HepG2 (cell line): Measurements from ENCODE around the gene MEI1. TPM values are rescaled to one million over a fixed set of nuclear protein-coding genes. Genes with fewer than 3 reads are reported as not detected.

ENCODE experiments used
- ARID2 ChIP-seq: sonication (generic); formaldehyde crosslinking; IDR thresholded peaks from 2 replicates; pipeline ENCODE4 v1.8.1; 2022; ENCODE audit warnings: mild to moderate bottlenecking, missing genetic modification reagents, borderline replicate concordance
- ATF2 ChIP-seq: sonication (generic); formaldehyde crosslinking; IDR thresholded peaks from 2 replicates; pipeline ENCODE4 v1.4.0; 2020; ENCODE audit warnings: missing genetic modification reagents
- BRD4 ChIP-seq: sonication (generic); formaldehyde crosslinking; IDR thresholded peaks from 2 replicates; pipeline ENCODE4 v1.4.0; 2020; ENCODE audit warnings: missing genetic modification reagents
- FOXJ3 ChIP-seq: sonication (generic); formaldehyde crosslinking; IDR thresholded peaks from 2 replicates; pipeline ENCODE4 v1.4.0; 2020; ENCODE audit warnings: missing genetic modification reagents, mild to moderate bottlenecking, borderline replicate concordance
- FUBP1 ChIP-seq: sonication (generic); formaldehyde crosslinking; IDR thresholded peaks from 2 replicates; pipeline ENCODE4 v1.5.1; 2020; ENCODE audit warnings: missing genetic modification reagents, mild to moderate bottlenecking, borderline replicate concordance
- JUN ChIP-seq: sonication (generic); formaldehyde crosslinking; IDR thresholded peaks from 2 replicates; pipeline ENCODE4 v1.4.0; 2020; ENCODE audit warnings: mild to moderate bottlenecking, missing genetic modification reagents
- MTF2 ChIP-seq: sonication (generic); formaldehyde crosslinking; IDR thresholded peaks from 2 replicates; pipeline ENCODE4 v1.5.0; 2020; ENCODE audit warnings: missing genetic modification reagents, borderline replicate concordance
- NAIF1 ChIP-seq: sonication (generic); formaldehyde crosslinking; IDR thresholded peaks from 2 replicates; pipeline ENCODE4 v1.5.0; 2020; ENCODE audit warnings: mild to moderate bottlenecking, missing genetic modification reagents, borderline replicate concordance
- RBAK ChIP-seq: sonication (generic); formaldehyde crosslinking; IDR thresholded peaks from 2 replicates; pipeline ENCODE4 v1.5.1; 2020; ENCODE audit warnings: mild to moderate bottlenecking, missing genetic modification reagents
- SMC3 ChIP-seq: IDR thresholded peaks from 2 replicates; pipeline ENCODE4 v1.6.1; 2011; ENCODE audit warnings: low read length, improper control_type of control experiment
- ZNF20 ChIP-seq: sonication (generic); formaldehyde crosslinking; IDR thresholded peaks from 2 replicates; pipeline ENCODE4 v1.4.0; 2020; ENCODE audit warnings: mild to moderate bottlenecking, moderate library complexity, missing genetic modification reagents
- ZNF205 ChIP-seq: IDR thresholded peaks from 2 replicates; pipeline ENCODE4 v1.6.1; 2018; ENCODE audit warnings: missing biosample characterization, missing genetic modification reagents
- ZNF263 ChIP-seq: sonication (generic); formaldehyde crosslinking; IDR thresholded peaks from 2 replicates; pipeline ENCODE4 v1.4.0; 2020; ENCODE audit warnings: missing genetic modification reagents
- ZNF501 ChIP-seq: sonication (generic); formaldehyde crosslinking; IDR thresholded peaks from 2 replicates; pipeline ENCODE4 v1.5.1; 2020; ENCODE audit warnings: mild to moderate bottlenecking, moderate library complexity, missing genetic modification reagents
- ZNF562 ChIP-seq: sonication (generic); formaldehyde crosslinking; IDR thresholded peaks from 2 replicates; pipeline ENCODE4 v1.8.0; 2022; ENCODE audit warnings: missing genetic modification reagents, borderline replicate concordance
- polyA plus RNA-seq, 8 experiments: library from polyadenylated mRNA; depleted of rRNA in 3 of 8; stranded (reverse) in 7 of 8; unstranded in 1 of 8; fragments of >200 nt; fragmentation: Illumina TruSeq in 4 of 8; extraction: Trizol in 4 of 8; gene quantifications; 2 replicates each; pipeline versions ENCODE4 v1.2.1 to v1.2.3, GENCODE V29; 2011 to 2016; ENCODE audit warnings: low read depth in 4 of 8, missing spikeins in 1 of 8, mixed read lengths in 1 of 8; ENCODE audit not compliant: insufficient read depth in 1 of 8
- total RNA-seq, 5 experiments: library from RNA; depleted of rRNA; stranded (reverse); fragments of >200 nt; fragmentation: Illumina TruSeq; extraction: Trizol; gene quantifications; 2 replicates each; pipeline ENCODE4 v1.2.3, GENCODE V29; 2016; ENCODE audit warnings: low read depth in 1 of 5
- TF ChIP-seq, protein P1 (sequence below): IDR thresholded peaks from 2 replicates; pipeline ENCODE4 v1.6.1; 2016; ENCODE audit warnings: low read depth, control low read depth
- TF ChIP-seq, protein P2 (sequence below), 2 experiments: sonication (generic) in 1 of 2; formaldehyde crosslinking in 1 of 2; IDR thresholded peaks; 2 replicates each; pipeline versions ENCODE4 v1.4.0 to v1.6.1; 2016 to 2020; ENCODE audit warnings: borderline replicate concordance in 1 of 2, low read depth in 1 of 2, mild to moderate bottlenecking in 1 of 2, missing genetic modification reagents in 1 of 2
- TF ChIP-seq, protein P3 (sequence below): sonication (generic); formaldehyde crosslinking; IDR thresholded peaks from 2 replicates; pipeline ENCODE4 v1.8.0; 2022; ENCODE audit warnings: mild to moderate bottlenecking, missing genetic modification reagents, moderate library complexity

The MEI1 gene
- total and polyA plus RNA-seq, 2 of the 13 experiments (the other 11 are each of a cell fraction or from before 2014, with no cell fraction given), result 0.75 to 1.9 TPM

- TF ChIP-seq, protein P1, sequence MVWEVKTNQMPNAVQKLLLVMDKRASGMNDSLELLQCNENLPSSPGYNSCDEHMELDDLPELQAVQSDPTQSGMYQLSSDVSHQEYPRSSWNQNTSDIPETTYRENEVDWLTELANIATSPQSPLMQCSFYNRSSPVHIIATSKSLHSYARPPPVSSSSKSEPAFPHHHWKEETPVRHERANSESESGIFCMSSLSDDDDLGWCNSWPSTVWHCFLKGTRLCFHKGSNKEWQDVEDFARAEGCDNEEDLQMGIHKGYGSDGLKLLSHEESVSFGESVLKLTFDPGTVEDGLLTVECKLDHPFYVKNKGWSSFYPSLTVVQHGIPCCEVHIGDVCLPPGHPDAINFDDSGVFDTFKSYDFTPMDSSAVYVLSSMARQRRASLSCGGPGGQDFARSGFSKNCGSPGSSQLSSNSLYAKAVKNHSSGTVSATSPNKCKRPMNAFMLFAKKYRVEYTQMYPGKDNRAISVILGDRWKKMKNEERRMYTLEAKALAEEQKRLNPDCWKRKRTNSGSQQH (CRISPR knock-in tag), result peak; percentile 5; the same call in 1 of the 2 replicates
- no peak for TF ChIP-seq ZNF263 (CRISPR knock-in tag)
- peak; percentile 100 for TF ChIP-seq ATF2 (CRISPR knock-in tag)
- no peak; the same call in 1 of the 2 replicates for TF ChIP-seq NAIF1 (CRISPR knock-in tag)
- peak; percentile 98 for TF ChIP-seq ARID2 (CRISPR knock-in tag)
- TF ChIP-seq FOXJ3, result no peak
- TF ChIP-seq FUBP1 (CRISPR knock-in tag), result no peak
- TF ChIP-seq, protein P2, sequence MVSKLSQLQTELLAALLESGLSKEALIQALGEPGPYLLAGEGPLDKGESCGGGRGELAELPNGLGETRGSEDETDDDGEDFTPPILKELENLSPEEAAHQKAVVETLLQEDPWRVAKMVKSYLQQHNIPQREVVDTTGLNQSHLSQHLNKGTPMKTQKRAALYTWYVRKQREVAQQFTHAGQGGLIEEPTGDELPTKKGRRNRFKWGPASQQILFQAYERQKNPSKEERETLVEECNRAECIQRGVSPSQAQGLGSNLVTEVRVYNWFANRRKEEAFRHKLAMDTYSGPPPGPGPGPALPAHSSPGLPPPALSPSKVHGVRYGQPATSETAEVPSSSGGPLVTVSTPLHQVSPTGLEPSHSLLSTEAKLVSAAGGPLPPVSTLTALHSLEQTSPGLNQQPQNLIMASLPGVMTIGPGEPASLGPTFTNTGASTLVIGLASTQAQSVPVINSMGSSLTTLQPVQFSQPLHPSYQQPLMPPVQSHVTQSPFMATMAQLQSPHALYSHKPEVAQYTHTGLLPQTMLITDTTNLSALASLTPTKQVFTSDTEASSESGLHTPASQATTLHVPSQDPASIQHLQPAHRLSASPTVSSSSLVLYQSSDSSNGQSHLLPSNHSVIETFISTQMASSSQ (IDR thresholded peaks at IDR 0.05; ENCODE audit: low read depth), result peak; percentile 31; the same call in 1 of the 2 replicates
- TF ChIP-seq, protein P2 (CRISPR knock-in tag; IDR thresholded peaks at IDR 0.05; ENCODE audit: borderline replicate concordance), result peak; percentile 85; the same call in 1 of the 2 replicates
- no peak for TF ChIP-seq ZNF562 (CRISPR knock-in tag)
- TF ChIP-seq SMC3, result no peak
- TF ChIP-seq, protein P3, sequence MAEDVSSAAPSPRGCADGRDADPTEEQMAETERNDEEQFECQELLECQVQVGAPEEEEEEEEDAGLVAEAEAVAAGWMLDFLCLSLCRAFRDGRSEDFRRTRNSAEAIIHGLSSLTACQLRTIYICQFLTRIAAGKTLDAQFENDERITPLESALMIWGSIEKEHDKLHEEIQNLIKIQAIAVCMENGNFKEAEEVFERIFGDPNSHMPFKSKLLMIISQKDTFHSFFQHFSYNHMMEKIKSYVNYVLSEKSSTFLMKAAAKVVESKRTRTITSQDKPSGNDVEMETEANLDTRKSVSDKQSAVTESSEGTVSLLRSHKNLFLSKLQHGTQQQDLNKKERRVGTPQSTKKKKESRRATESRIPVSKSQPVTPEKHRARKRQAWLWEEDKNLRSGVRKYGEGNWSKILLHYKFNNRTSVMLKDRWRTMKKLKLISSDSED (CRISPR knock-in tag), result no peak
- 0 out of 2 replicates have a peak, but pooled peaks have one; percentile 46 for TF ChIP-seq MTF2 (CRISPR knock-in tag)
- no peak for TF ChIP-seq ZNF20 (CRISPR knock-in tag)
- TF ChIP-seq ZNF205 (CRISPR knock-in tag), result no peak; the same call in 1 of the 2 replicates
- TF ChIP-seq BRD4, result 0 out of 2 replicates have a peak, but pooled peaks have one; percentile 22
- 0 out of 2 replicates have a peak, but pooled peaks have one; percentile 18 for TF ChIP-seq ZNF501
- TF ChIP-seq RBAK, result no peak
- TF ChIP-seq JUN (CRISPR knock-in tag), result peak; percentile 97
These were observed 133.5 kb downstream of the MEI1 start, which contains the start of gene SREBF2 (continued) for GRCh38 chr22:41832553-41833368.
